Measurements from ENCODE around the gene APELA. TPM values are rescaled to one million over a fixed set of nuclear protein-coding genes. Genes with fewer than 3 reads are reported as not detected.

APELA gene
- total and polyA plus RNA-seq, 2 donors (not counting 1 experiment from before 2014, with no cell fraction given), result not detected

GRCh38 chr4:164945146-164945545, 68.2 kb downstream of the APELA start:
- H4K20me1 ChIP-seq (ENCODE audit: control insufficient read depth, insufficient read depth, low read length, poor library complexity, severe bottlenecking), result no peaks in the 10 kb centered on the region
- ChIA-PET CTCF (no interaction called here), POLR2A (no interaction called here)
- H3K27ac ChIP-seq (ENCODE audit: low read length in 2 of 2), result no peak overlapping the region
- H3K4me3 ChIP-seq (ENCODE audit: control extremely low read depth in 1 of 5, extremely low read depth in 1 of 5, insufficient read depth in 1 of 5, low read depth in 2 of 5, low read length in 4 of 5), result no peak overlapping the region
- H3K27me3 ChIP-seq (replicated peaks in 1 of 4; ENCODE audit: control extremely low read depth in 1 of 4, control insufficient read depth in 3 of 4, insufficient read depth in 4 of 4, low read length in 3 of 4), result peaks cover 0 to 6% (median 2%) of the 10 kb centered on the region in 4 experiments
- intact Hi-C loops (cut with micrococcal nuclease), result no loop called here
- Mint-ChIP-seq H3K4me1 (no peaks in the 10 kb centered on the region), H3K4me3 (no peak overlapping the region), H3K27me3 (peaks cover 45% of the 10 kb centered on the region), H3K9me3 (ENCODE audit: insufficient read depth) (no peaks in the 10 kb centered on the region), H3K27ac (no peak overlapping the region)
- DNase-seq, result no peak
- no peak for TF ChIP-seq EZH2 (IDR thresholded peaks at IDR 0.05; ENCODE audit: borderline replicate concordance, insufficient read depth, low read depth, low read length, poor library complexity, severe bottlenecking)
- TF ChIP-seq, protein P1, sequence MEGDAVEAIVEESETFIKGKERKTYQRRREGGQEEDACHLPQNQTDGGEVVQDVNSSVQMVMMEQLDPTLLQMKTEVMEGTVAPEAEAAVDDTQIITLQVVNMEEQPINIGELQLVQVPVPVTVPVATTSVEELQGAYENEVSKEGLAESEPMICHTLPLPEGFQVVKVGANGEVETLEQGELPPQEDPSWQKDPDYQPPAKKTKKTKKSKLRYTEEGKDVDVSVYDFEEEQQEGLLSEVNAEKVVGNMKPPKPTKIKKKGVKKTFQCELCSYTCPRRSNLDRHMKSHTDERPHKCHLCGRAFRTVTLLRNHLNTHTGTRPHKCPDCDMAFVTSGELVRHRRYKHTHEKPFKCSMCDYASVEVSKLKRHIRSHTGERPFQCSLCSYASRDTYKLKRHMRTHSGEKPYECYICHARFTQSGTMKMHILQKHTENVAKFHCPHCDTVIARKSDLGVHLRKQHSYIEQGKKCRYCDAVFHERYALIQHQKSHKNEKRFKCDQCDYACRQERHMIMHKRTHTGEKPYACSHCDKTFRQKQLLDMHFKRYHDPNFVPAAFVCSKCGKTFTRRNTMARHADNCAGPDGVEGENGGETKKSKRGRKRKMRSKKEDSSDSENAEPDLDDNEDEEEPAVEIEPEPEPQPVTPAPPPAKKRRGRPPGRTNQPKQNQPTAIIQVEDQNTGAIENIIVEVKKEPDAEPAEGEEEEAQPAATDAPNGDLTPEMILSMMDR (IDR thresholded peaks at IDR 0.05), result no peak
- 33% methylated on average over 1 of the region's 5 CpGs for WGBS (ENCODE audit: insufficient coverage)
- H3K36me3 ChIP-seq (replicated peaks in 1 of 2; ENCODE audit: control extremely low read depth in 1 of 2, control insufficient read depth in 1 of 2, extremely low read depth in 1 of 2, insufficient read depth in 2 of 2, low read length in 1 of 2), result no peaks in the 10 kb centered on the region
- H3K79me2 ChIP-seq (ENCODE audit: control insufficient read depth, insufficient read depth, low read length), result no peaks in the 10 kb centered on the region
- H3K4me2 ChIP-seq (replicated peaks; ENCODE audit: low read depth, low read length, poor library complexity, severe bottlenecking), result no peak overlapping the region
- H3K9ac ChIP-seq (ENCODE audit: low read length), result no peak overlapping the region
- no peaks in the 10 kb centered on the region for H3K4me1 ChIP-seq (ENCODE audit: control insufficient read depth in 2 of 2, insufficient read depth in 2 of 2, low read length in 2 of 2)
- no peak for ATAC-seq (ENCODE audit: low read depth)
- H3K9me3 ChIP-seq (ENCODE audit: control extremely low read depth in 1 of 3, control insufficient read depth in 2 of 3, insufficient read depth in 1 of 3, low read length in 2 of 3), result peaks cover 0 to 8% (median 0%) of the 10 kb centered on the region in 3 donors
- no peak overlapping the region for H2AFZ ChIP-seq (ENCODE audit: insufficient read depth, low read depth, low read length, poor library complexity, severe bottlenecking)

GRCh38 chr4:164946810-164947209, 69.8 kb downstream of the APELA start:
- ChIA-PET CTCF (no interaction called here), POLR2A (no interaction called here)
- H2AFZ ChIP-seq (ENCODE audit: insufficient read depth, low read depth, low read length, poor library complexity, severe bottlenecking), result no peak overlapping the region
- no peaks in the 10 kb centered on the region for H3K79me2 ChIP-seq (ENCODE audit: control insufficient read depth, insufficient read depth, low read length)
- ATAC-seq (ENCODE audit: low read depth) (no peak), DNase-seq (no peak)
- no peaks in the 10 kb centered on the region for H3K4me1 ChIP-seq (ENCODE audit: control insufficient read depth in 2 of 2, insufficient read depth in 2 of 2, low read length in 2 of 2)
- Mint-ChIP-seq H3K4me3 (no peak overlapping the region), H3K27me3 (peaks cover 49% of the 10 kb centered on the region), H3K9me3 (ENCODE audit: insufficient read depth) (no peaks in the 10 kb centered on the region), H3K27ac (no peak overlapping the region), H3K4me1 (no peaks in the 10 kb centered on the region)
- no peak overlapping the region for H3K27ac ChIP-seq (ENCODE audit: low read length in 2 of 2)
- no peaks in the 10 kb centered on the region for H3K36me3 ChIP-seq (replicated peaks in 1 of 2; ENCODE audit: control extremely low read depth in 1 of 2, control insufficient read depth in 1 of 2, extremely low read depth in 1 of 2, insufficient read depth in 2 of 2, low read length in 1 of 2)
- 94% methylated on average over 4 of the region's 5 CpGs for WGBS (ENCODE audit: insufficient coverage)
- TF ChIP-seq, protein P1 (IDR thresholded peaks at IDR 0.05), result no peak
- no peak for TF ChIP-seq EZH2 (IDR thresholded peaks at IDR 0.05; ENCODE audit: borderline replicate concordance, insufficient read depth, low read depth, low read length, poor library complexity, severe bottlenecking)
- no peak overlapping the region for H3K4me2 ChIP-seq (replicated peaks; ENCODE audit: low read depth, low read length, poor library complexity, severe bottlenecking)
- H3K9me3 ChIP-seq (ENCODE audit: control extremely low read depth in 1 of 3, control insufficient read depth in 2 of 3, insufficient read depth in 1 of 3, low read length in 2 of 3), result peaks cover 0 to 8% (median 0%) of the 10 kb centered on the region in 3 donors
- H3K9ac ChIP-seq (ENCODE audit: low read length), result no peak overlapping the region
- peaks cover 0 to 13% (median 2%) of the 10 kb centered on the region in 4 experiments for H3K27me3 ChIP-seq (replicated peaks in 1 of 4; ENCODE audit: control extremely low read depth in 1 of 4, control insufficient read depth in 3 of 4, insufficient read depth in 4 of 4, low read length in 3 of 4)
- intact Hi-C loops (cut with micrococcal nuclease), result no loop called here
- no peaks in the 10 kb centered on the region for H4K20me1 ChIP-seq (ENCODE audit: control insufficient read depth, insufficient read depth, low read length, poor library complexity, severe bottlenecking)
- no peak overlapping the region for H3K4me3 ChIP-seq (ENCODE audit: control extremely low read depth in 1 of 5, extremely low read depth in 1 of 5, insufficient read depth in 1 of 5, low read depth in 2 of 5, low read length in 4 of 5)

Other genes starting within 250 kb of the APELA start
- gene SMIM31, start 123.0 kb upstream of the APELA start, total RNA-seq, result not detected in 2 replicates
- gene SMIM31, start 123.0 kb upstream of the APELA start, polyA plus RNA-seq, result not detected in 2 replicates
- gene TRIM61, start 100.5 kb downstream of the APELA start, total RNA-seq, result 2.2 and 2.3 TPM in 2 replicates
- 0.16 and 0.42 TPM in 2 replicates for gene TRIM61, start 100.5 kb downstream of the APELA start, polyA plus RNA-seq
- not detected in 2 replicates for gene TRIM60, start 154.8 kb downstream of the APELA start, total RNA-seq
- not detected in 2 replicates for gene TRIM60, start 154.8 kb downstream of the APELA start, polyA plus RNA-seq
- gene TRIM75, start 176.7 kb downstream of the APELA start, total RNA-seq, result not detected in 2 replicates
- not detected in 2 replicates for gene TRIM75, start 176.7 kb downstream of the APELA start, polyA plus RNA-seq
- 13.3 and 14.3 TPM in 2 replicates for gene TMEM192, start 235.7 kb downstream of the APELA start, total RNA-seq
- gene TMEM192, start 235.7 kb downstream of the APELA start, polyA plus RNA-seq, result 7.7 and 9.3 TPM in 2 replicates